HEK293 (cell line): ENCODE results near the gene TM7SF2.
A peak's percentile ranks its signal among the peaks of the same experiment; 100 is the strongest.

Experiments
- CTCF ChIA-PET: fragments of 350-600 bp; formaldehyde crosslinking; extraction: SDS; loops from one replicate; lab custom pipeline; 2021; ENCODE audit warnings: antibody characterized with exemption; lab: Yijun Ruan, JAX
- POLR2A ChIA-PET: fragments of 300-600 bp; formaldehyde crosslinking; extraction: SDS; loops from one replicate; lab custom pipeline; 2020; ENCODE audit warnings: antibody characterized with exemption, inconsistent platforms; lab: Yijun Ruan, JAX
- H3K27ac ChIP-seq: fragments of 200-500 bp; sonication (Bioruptor generic); 2 replicates; pipeline ENCODE4 v1.5.1; 2014; ENCODE audit warnings: low read depth, low read length, control low read depth, inconsistent platforms; ENCODE audit errors: extremely low read depth
- H3K36me3 ChIP-seq, 2 experiments: fragments of 200-500 bp in 1 of 2; sonication (Bioruptor generic) in 1 of 2; 1 replicate in 1 of 2; 2 replicates in 1 of 2; pipeline ENCODE4 v1.5.1; 2014 to 2017; ENCODE audit warnings: inconsistent platforms in 2 of 2, low read length in 2 of 2; ENCODE audit not compliant: control insufficient read depth in 2 of 2, insufficient read depth in 1 of 2
- H3K4me1 ChIP-seq: fragments of 200-500 bp; sonication (Bioruptor generic); 2 replicates; pipeline ENCODE4 v1.5.1; 2014; ENCODE audit warnings: mild to moderate bottlenecking, low read length, inconsistent platforms; ENCODE audit not compliant: control insufficient read depth, insufficient read depth
- H3K4me3 ChIP-seq: 2 replicates; pipeline ENCODE4 v1.5.1; 2011; ENCODE audit warnings: low read depth, mild to moderate bottlenecking, control low read depth, low read length, moderate library complexity
- H3K9me3 ChIP-seq: fragments of 200-500 bp; sonication (Bioruptor generic); 2 replicates; pipeline ENCODE4 v1.5.1; 2014; ENCODE audit warnings: low read depth, low read length, inconsistent platforms; ENCODE audit not compliant: control insufficient read depth, insufficient read depth
- SP2 ChIP-seq: fragments of 450-650 bp; formaldehyde crosslinking; IDR thresholded peaks from 2 replicates; pipeline ENCODE4 v1.5.1; 2016; ENCODE audit warnings: missing biosample characterization, missing genetic modification characterization
- ZBTB48 ChIP-seq: fragments of 450-650 bp; formaldehyde crosslinking; IDR thresholded peaks from 2 replicates; pipeline ENCODE4 v1.5.1; 2016; ENCODE audit warnings: missing biosample characterization, missing genetic modification characterization
- ZNF138 ChIP-seq: fragments of 450-650 bp; formaldehyde crosslinking; IDR thresholded peaks from 2 replicates; pipeline ENCODE4 v1.5.1; 2016; ENCODE audit warnings: missing biosample characterization, missing genetic modification characterization, borderline replicate concordance
- ZNF335 ChIP-seq: fragments of 450-650 bp; formaldehyde crosslinking; conservative IDR thresholded peaks from 2 replicates; pipeline ENCODE4 v1.5.1; 2016; ENCODE audit warnings: missing biosample characterization, missing genetic modification characterization
- ZNF350 ChIP-seq: fragments of 450-650 bp; formaldehyde crosslinking; IDR thresholded peaks from 2 replicates; pipeline ENCODE4 v1.5.0; 2017; ENCODE audit warnings: missing biosample characterization, mild to moderate bottlenecking, missing genetic modification characterization
- ZNF776 ChIP-seq: fragments of 450-650 bp; formaldehyde crosslinking; IDR thresholded peaks from 2 replicates; pipeline ENCODE4 v1.5.0; 2017; ENCODE audit warnings: missing biosample characterization, missing genetic modification characterization, borderline replicate concordance
- ZNF843 ChIP-seq: fragments of 450-650 bp; formaldehyde crosslinking; IDR thresholded peaks from 2 replicates; pipeline ENCODE4 v1.5.1; 2016; ENCODE audit warnings: missing biosample characterization, missing genetic modification characterization
- ZSCAN16 ChIP-seq: fragments of 450-650 bp; formaldehyde crosslinking; IDR thresholded peaks from 2 replicates; pipeline ENCODE4 v1.5.1; 2016; ENCODE audit warnings: missing biosample characterization, missing genetic modification characterization
- TF ChIP-seq, protein P1 (sequence below): fragments of 450-650 bp; formaldehyde crosslinking; IDR thresholded peaks from 2 replicates; pipeline ENCODE4 v1.5.1; 2016; ENCODE audit warnings: missing biosample characterization, missing genetic modification characterization
- TF ChIP-seq, protein P2 (sequence below): fragments of 450-650 bp; formaldehyde crosslinking; IDR thresholded peaks from 2 replicates; pipeline ENCODE4; 2016; ENCODE audit warnings: missing biosample characterization, missing genetic modification characterization
- TF ChIP-seq, protein P3 (sequence below): fragments of 450-650 bp; IDR thresholded peaks from 2 replicates; pipeline ENCODE4 v1.5.1; 2018; ENCODE audit warnings: missing biosample characterization, missing genetic modification characterization
- TF ChIP-seq, protein P4 (sequence below): fragments of 450-650 bp; formaldehyde crosslinking; IDR thresholded peaks from 2 replicates; pipeline ENCODE4 v1.5.1; 2016; ENCODE audit warnings: missing biosample characterization, missing genetic modification characterization

The TM7SF2 gene

DNA sequence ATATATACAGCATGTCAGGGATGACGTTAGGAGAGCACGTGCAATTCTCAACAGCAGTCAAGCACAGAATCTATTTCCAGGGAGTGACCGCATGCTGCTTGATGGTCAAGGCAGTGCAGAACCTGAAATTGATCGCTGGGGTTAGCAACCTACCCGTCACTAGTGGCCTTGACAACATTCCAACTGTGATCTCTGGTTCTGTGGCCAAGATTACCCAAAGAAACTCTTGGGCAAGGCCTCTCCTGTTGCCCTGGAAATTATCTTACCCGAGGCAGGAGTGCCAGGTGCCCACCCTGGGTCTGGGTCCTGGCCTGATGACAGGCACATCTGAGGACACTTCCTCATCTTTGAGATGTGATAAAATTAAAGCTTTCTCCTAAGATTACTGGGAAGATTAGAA is 2.2 kb downstream of the TM7SF2 start:
- POLR2A ChIA-PET: interaction anchor here (0.9 to 5.0 kb wide), 5 partner anchors 8 to 850 kb away, joined by 3 to 57 read pairs (median 4); partner anchors contain the start of genes FAU, MRPL49 and VPS51
- H3K36me3 ChIP-seq: peaks cover under 1 to 46% of the 10 kb centered on the region in 2 experiments; a peak in 2 of 3 replicates
- TF ChIP-seq SP2 (no peak), ZNF843 (tag by site-specific recombination) (no peak), ZSCAN16 (no peak), ZNF776 (no peak), ZNF138 (tag by site-specific recombination) (no peak), ZBTB48 (no peak)
- TF ChIP-seq, protein P1, sequence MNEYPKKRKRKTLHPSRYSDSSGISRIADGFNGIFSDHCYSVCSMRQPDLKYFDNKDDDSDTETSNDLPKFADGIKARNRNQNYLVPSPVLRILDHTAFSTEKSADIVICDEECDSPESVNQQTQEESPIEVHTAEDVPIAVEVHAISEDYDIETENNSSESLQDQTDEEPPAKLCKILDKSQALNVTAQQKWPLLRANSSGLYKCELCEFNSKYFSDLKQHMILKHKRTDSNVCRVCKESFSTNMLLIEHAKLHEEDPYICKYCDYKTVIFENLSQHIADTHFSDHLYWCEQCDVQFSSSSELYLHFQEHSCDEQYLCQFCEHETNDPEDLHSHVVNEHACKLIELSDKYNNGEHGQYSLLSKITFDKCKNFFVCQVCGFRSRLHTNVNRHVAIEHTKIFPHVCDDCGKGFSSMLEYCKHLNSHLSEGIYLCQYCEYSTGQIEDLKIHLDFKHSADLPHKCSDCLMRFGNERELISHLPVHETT: no peak
- TF ChIP-seq, protein P2, sequence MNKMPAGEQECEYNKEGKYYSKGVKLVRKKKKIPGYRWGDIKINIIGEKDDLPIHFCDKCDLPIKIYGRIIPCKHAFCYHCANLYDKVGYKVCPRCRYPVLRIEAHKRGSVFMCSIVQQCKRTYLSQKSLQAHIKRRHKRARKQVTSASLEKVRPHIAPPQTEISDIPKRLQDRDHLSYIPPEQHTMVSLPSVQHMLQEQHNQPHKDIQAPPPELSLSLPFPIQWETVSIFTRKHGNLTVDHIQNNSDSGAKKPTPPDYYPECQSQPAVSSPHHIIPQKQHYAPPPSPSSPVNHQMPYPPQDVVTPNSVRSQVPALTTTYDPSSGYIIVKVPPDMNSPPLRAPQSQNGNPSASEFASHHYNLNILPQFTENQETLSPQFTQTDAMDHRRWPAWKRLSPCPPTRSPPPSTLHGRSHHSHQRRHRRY: no peak
- TF ChIP-seq, protein P3, sequence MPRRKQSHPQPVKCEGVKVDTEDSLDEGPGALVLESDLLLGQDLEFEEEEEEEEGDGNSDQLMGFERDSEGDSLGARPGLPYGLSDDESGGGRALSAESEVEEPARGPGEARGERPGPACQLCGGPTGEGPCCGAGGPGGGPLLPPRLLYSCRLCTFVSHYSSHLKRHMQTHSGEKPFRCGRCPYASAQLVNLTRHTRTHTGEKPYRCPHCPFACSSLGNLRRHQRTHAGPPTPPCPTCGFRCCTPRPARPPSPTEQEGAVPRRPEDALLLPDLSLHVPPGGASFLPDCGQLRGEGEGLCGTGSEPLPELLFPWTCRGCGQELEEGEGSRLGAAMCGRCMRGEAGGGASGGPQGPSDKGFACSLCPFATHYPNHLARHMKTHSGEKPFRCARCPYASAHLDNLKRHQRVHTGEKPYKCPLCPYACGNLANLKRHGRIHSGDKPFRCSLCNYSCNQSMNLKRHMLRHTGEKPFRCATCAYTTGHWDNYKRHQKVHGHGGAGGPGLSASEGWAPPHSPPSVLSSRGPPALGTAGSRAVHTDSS (tag by site-specific recombination): no peak
- CTCF ChIA-PET: interaction anchor here (0.6 to 4.8 kb wide), 3 partner anchors 13 to 68 kb away, joined by 3 to 110 read pairs (median 3); partner anchors contain the start of gene VPS51
- H3K4me3 ChIP-seq: no peak overlapping the region
- H3K27ac ChIP-seq: no peak overlapping the region
- peaks cover 6% of the 10 kb centered on the region for H3K4me1 ChIP-seq
- H3K9me3 ChIP-seq: no peaks in the 10 kb centered on the region

DNA sequence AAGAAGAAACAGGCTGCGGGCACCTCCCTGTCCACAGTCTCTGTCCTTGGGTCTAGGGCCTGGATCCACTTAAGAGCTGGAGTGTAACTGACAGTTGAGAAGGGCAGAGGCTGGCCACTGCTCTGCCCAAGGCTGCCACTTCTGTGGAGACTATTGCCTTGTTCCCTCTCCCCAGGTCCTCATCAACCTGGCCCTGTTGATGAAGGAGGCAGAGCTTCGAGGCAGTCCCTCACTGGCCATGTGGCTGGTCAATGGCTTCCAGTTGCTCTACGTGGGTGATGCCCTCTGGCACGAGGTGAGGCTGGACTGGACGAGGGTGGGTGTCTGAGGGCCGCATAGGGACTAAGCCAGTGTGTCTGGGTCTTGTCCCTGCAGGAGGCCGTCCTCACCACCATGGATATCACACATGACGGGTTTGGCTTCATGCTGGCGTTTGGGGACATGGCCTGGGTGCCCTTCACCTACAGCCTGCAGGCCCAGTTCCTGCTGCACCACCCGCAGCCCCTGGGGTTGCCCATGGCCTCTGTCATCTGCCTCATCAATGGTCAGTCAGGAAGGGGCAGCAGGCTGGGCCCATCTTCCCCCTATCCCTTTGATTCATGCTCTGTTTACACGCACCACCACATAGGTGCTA is 3.0 kb downstream of the TM7SF2 start:
- Histone ChIP-seq H3K36me3 (peaks cover 3 to 46% of the 10 kb centered on the region in 2 experiments; a peak in 2 of 3 replicates), H3K4me3 (no peak overlapping the region), H3K27ac (no peak overlapping the region), H3K4me1 (peaks cover 6% of the 10 kb centered on the region), H3K9me3 (no peaks in the 10 kb centered on the region)
- ChIA-PET CTCF (interaction anchor here (0.9 to 4.8 kb wide), 2 partner anchors 14 to 267 kb away, joined by 3 to 110 read pairs; partner anchors contain the start of gene VPS51), POLR2A (interaction anchor here (1.7 to 5.0 kb wide), 3 partner anchors 7 to 74 kb away, joined by 3 to 57 read pairs (median 24); partner anchors contain the start of genes FAU, MRPL49 and VPS51)
- TF ChIP-seq ZNF335: no peak

DNA sequence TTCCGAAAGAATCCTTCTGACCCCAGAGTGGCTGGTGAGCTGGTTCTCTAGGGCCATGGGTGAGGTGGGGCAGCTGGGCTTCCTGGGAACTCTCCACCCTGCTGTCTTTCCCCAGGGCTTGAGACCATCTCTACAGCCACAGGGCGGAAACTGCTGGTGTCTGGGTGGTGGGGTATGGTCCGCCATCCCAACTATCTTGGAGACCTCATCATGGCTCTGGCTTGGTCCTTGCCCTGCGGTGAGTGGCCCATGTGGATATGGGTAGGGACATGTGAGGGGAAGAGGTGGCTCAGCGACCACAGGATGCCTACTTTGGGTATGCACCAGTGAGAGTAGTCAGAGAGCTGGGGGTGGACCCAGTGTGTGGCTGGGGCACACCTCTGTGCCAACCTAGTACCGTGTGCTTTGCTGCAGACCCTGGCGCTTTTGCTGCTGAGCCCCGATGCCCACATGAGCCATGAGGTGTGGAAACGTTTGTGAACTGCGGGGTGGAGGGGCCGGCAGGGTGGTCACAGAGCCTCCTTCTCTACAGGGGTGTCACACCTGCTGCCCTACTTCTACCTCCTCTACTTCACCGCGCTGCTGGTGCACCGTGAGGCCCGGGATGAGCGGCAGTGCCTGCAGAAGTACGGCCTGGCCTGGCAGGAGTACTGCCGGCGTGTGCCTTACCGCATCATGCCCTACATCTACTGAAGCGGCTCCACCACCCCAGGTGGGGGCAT is 3.9 kb downstream of the TM7SF2 start:
- Histone ChIP-seq H3K27ac (no peak overlapping the region), H3K4me1 (peaks cover 6% of the 10 kb centered on the region), H3K36me3 (peaks cover 3 to 52% of the 10 kb centered on the region in 2 experiments; a peak in 2 of 3 replicates)
- CTCF ChIA-PET: interaction anchor here (0.9 to 2.9 kb wide), 3 partner anchors 16 to 269 kb away, joined by 3 to 11 read pairs (median 4); no protein-coding TSS in a partner anchor
- POLR2A ChIA-PET: interaction anchor here (1.1 to 1.7 kb wide), 3 partner anchors 18 to 90 kb away, joined by 3 read pairs; no protein-coding TSS in a partner anchor
- TF ChIP-seq ZNF350: no peak
- TF ChIP-seq, protein P4, sequence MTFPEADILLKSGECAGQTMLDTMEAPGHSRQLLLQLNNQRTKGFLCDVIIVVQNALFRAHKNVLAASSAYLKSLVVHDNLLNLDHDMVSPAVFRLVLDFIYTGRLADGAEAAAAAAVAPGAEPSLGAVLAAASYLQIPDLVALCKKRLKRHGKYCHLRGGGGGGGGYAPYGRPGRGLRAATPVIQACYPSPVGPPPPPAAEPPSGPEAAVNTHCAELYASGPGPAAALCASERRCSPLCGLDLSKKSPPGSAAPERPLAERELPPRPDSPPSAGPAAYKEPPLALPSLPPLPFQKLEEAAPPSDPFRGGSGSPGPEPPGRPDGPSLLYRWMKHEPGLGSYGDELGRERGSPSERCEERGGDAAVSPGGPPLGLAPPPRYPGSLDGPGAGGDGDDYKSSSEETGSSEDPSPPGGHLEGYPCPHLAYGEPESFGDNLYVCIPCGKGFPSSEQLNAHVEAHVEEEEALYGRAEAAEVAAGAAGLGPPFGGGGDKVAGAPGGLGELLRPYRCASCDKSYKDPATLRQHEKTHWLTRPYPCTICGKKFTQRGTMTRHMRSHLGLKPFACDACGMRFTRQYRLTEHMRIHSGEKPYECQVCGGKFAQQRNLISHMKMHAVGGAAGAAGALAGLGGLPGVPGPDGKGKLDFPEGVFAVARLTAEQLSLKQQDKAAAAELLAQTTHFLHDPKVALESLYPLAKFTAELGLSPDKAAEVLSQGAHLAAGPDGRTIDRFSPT (tag by site-specific recombination): 0 out of 2 replicates have a peak, but pooled peaks have one; percentile 24
- TF ChIP-seq, all 188 proteins: peak for 1
- Histone ChIP-seq H3K4me3 (no peak overlapping the region), H3K9me3 (no peaks in the 10 kb centered on the region)
